ENCODE results near the gene CPNE9.

CPNE9 gene

GRCh38 chr3:9703736-9704346 lies at the start of gene CPNE9:
CPNE9 (plus strand) TSS chr3:9703833; CDS start chr3:9703997, 164 bp downstream.
- DNase-seq: no peak

GRCh38 chr3:9659849-9660248 lies 43.8 kb upstream of the CPNE9 start:
- DNase-seq: no peak

- no peak for DNase-seq
These were observed 42.7 kb upstream of the CPNE9 start for GRCh38 chr3:9660972-9661371.

GRCh38 chr3:9664119-9664751 lies 39.4 kb upstream of the CPNE9 start:
- no peak for DNase-seq

GRCh38 chr3:9666704-9667445 lies 36.8 kb upstream of the CPNE9 start:
- no peak for DNase-seq

- no peak for DNase-seq
These were observed 34.4 kb upstream of the CPNE9 start for GRCh38 chr3:9669277-9669676.

GRCh38 chr3:9669720-9670432 lies 33.8 kb upstream of the CPNE9 start:
- DNase-seq: no peak

- no peak for DNase-seq
These were observed 30.6 kb upstream of the CPNE9 start for GRCh38 chr3:9673082-9673481.

GRCh38 chr3:9673752-9674151 lies 29.9 kb upstream of the CPNE9 start:
- no peak for DNase-seq

GRCh38 chr3:9675736-9676290 lies 27.8 kb upstream of the CPNE9 start:
- no peak for DNase-seq

GRCh38 chr3:9676785-9677184 lies 26.8 kb upstream of the CPNE9 start:
- DNase-seq: no peak

- no peak for DNase-seq
These were observed 25.1 kb upstream of the CPNE9 start for GRCh38 chr3:9678493-9678892.

- DNase-seq: no peak
These were observed 24.1 kb upstream of the CPNE9 start for GRCh38 chr3:9679476-9680080.

- DNase-seq: no peak
These were observed 22.5 kb upstream of the CPNE9 start for GRCh38 chr3:9681011-9681722.

- no peak for DNase-seq
These were observed 21.9 kb upstream of the CPNE9 start for GRCh38 chr3:9681723-9682081.

GRCh38 chr3:9682096-9682495 lies 21.5 kb upstream of the CPNE9 start:
- DNase-seq: no peak

GRCh38 chr3:9683426-9683825 lies 20.2 kb upstream of the CPNE9 start:
- no peak for DNase-seq

GRCh38 chr3:9685216-9686049 lies 18.2 kb upstream of the CPNE9 start:
- DNase-seq: no peak

GRCh38 chr3:9686050-9686550 lies 17.5 kb upstream of the CPNE9 start:
- no peak for DNase-seq

- DNase-seq: no peak
These were observed 16.9 kb upstream of the CPNE9 start for GRCh38 chr3:9686703-9687102.

- no peak for DNase-seq
These were observed 16.1 kb upstream of the CPNE9 start for GRCh38 chr3:9687514-9687913.
